Bronchial smooth muscle cell (primary cell): ENCODE data around the gene BBS2. TPM values are rescaled to one million over a fixed set of nuclear protein-coding genes. Genes with fewer than 3 reads are reported as not detected.

Experiments
- total RNA-seq: library from RNA; depleted of rRNA; stranded (reverse); fragments of >200 nt; gene quantifications from 2 replicates; pipeline ENCODE4 v1.2.1, GENCODE V29; 2014

The BBS2 gene
- 80.1 and 110 TPM in 2 replicates for total RNA-seq

GRCh38 chr16:56519459-56520250 is at the start of gene BBS2:
Gene BBS2 (minus strand): TSS chr16:56520024. CDS start chr16:56519862, 162 bp downstream.

DNA sequence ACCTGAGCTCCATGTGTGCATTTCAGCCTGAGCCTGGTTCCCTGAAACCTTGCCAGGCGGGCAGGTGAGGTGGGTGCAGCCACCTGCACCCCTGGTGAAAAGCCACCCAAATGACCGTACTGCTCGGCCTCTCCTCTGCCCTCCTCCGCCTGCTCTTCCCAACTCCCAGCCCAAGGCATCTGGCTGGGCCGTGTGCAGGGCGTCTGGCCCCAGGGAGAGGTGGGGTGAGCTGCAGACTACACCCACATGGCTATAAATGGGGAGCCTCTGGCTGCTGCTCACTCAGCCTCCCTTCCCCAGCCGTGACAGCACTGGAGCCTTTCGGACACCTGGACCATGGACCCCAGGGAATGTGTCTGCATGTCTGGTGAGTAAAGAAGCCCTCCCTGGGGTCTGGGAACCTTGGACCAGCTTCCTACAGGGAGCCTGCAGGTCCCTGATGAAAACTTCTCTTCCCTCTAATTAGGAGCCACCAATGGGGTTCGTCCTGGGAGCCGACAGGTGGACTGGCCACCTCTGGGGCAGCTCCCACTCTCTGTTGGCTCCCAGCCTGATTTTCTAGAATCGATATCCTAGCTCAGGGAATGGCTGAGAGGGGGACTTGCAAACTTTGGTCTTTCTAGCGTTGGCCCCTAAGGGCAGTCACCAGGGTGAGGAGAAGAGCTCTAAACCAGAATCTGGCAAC is 45.1 kb upstream of the BBS2 start, which contains the start of gene MT4:
Gene MT4 (plus strand): TSS at position 281 of the 685 bp plus-strand sequence. CDS start 56 bp downstream, at position 337.

DNA sequence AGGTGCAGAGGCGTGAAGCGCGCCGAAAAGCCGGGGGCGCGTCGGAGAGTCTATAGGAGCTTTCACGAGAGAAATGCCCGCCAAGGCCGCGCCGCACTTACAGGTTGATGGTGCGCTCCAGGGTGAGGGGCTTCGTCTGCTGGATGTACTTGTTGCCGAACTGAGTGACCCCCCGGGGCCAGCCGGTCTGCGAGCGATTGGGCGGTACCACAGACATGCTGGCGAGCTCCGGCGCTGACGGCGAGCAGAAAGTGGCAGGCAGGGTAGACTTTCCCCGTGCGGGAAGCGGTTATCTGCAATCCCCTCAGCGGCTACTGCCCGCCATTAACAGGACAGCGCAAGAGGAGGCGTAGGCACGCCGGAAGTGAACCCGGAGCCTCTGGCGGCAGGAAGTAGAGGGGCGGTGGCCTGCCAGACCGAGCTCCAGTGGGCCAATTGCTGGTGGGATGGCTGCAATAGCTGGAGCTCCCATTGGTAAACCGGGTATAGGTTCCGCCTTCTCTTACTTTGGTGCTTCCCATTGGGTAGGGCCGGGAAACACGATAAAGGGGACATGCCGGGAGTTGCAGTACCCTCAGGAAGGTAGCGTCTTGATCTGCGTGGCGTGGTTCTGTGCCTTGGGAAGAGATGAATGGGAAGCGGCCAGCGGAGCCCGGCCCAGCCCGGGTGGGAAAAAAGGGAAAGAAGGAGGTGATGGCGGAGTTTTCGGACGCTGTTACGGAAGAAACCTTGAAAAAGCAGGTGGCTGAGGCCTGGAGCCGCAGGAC is 68.7 kb downstream of the BBS2 start, which contains the start of the genes NUDT21 and OGFOD1:
Gene NUDT21 (minus strand): TSS at position 347 of the 767 bp plus-strand sequence. CDS start 130 bp downstream, at position 217.
Gene OGFOD1 (plus strand): TSS at position 569 of the 767 bp plus-strand sequence. CDS start 59 bp downstream, at position 628.

Other genes with a start within 250 kb of the BBS2 start
- gene AMFR, start 94.5 kb downstream of the BBS2 start, total RNA-seq: 246 and 344 TPM in 2 replicates
- gene NUDT21, start 68.7 kb downstream of the BBS2 start, total RNA-seq: 45.9 and 57.4 TPM in 2 replicates
- gene OGFOD1, start 68.5 kb downstream of the BBS2 start, total RNA-seq: 51.5 and 56.7 TPM in 2 replicates
- gene MT4, start 45.0 kb upstream of the BBS2 start, total RNA-seq: not detected in 2 replicates
- not detected in 2 replicates for gene MT3, start 69.5 kb upstream of the BBS2 start, total RNA-seq
- 36.7 and 117 TPM in 2 replicates for gene MT2A, start 88.6 kb upstream of the BBS2 start, total RNA-seq
- gene MT1E, start 105.8 kb upstream of the BBS2 start, total RNA-seq: 129 and 231 TPM in 2 replicates
- 2.8 and 3.9 TPM in 2 replicates for gene MT1M, start 112.6 kb upstream of the BBS2 start, total RNA-seq
- gene MT1A, start 118.6 kb upstream of the BBS2 start, total RNA-seq: 1.4 TPM in 1 of 2 replicates, not detected in the other
- not detected in 2 replicates for gene MT1B, start 131.9 kb upstream of the BBS2 start, total RNA-seq
- not detected in 2 replicates for gene MT1F, start 137.9 kb upstream of the BBS2 start, total RNA-seq
- gene MT1G, start 148.0 kb upstream of the BBS2 start, total RNA-seq: not detected in 2 replicates
- not detected in 2 replicates for gene MT1H, start 149.8 kb upstream of the BBS2 start, total RNA-seq
- gene MT1X, start 162.4 kb upstream of the BBS2 start, total RNA-seq: 24.3 and 45.7 TPM in 2 replicates
- gene NUP93, start 210.1 kb upstream of the BBS2 start, total RNA-seq: 38.7 and 40.7 TPM in 2 replicates